ENCODE measurements around the gene NCAM1.

NCAM1 gene

GRCh38 chr11:113202431-113202830 is 241.2 kb downstream of the NCAM1 start:
- H3K27ac ChIP-seq (ENCODE audit: low read depth, low read length, severe bottlenecking), result no peak overlapping the region
- H3K36me3 ChIP-seq (ENCODE audit: control insufficient read depth, insufficient read depth, low read length), result no peaks in the 10 kb centered on the region
- H3K4me3 ChIP-seq (ENCODE audit: extremely low read depth, insufficient read depth, low read length, poor library complexity, severe bottlenecking), result no peak overlapping the region
- no peaks in the 10 kb centered on the region for H3K9me3 ChIP-seq (ENCODE audit: control insufficient read depth, low read length)
- H3K4me1 ChIP-seq (ENCODE audit: control insufficient read depth, insufficient read depth, low read length, poor library complexity, severe bottlenecking), result peaks cover 7% of the 10 kb centered on the region
- WGBS, 2 experiments (ENCODE audit: insufficient coverage in 2 of 2), result 100% methylated on average over 1 of the region's 1 CpG; no CpG with 5 or more reads in 1 of the 2 experiments

- Histone ChIP-seq H3K4me3 (ENCODE audit: extremely low read depth, insufficient read depth, low read length, poor library complexity, severe bottlenecking) (no peak overlapping the region), H3K27ac (ENCODE audit: low read depth, low read length, severe bottlenecking) (no peak overlapping the region), H3K9me3 (ENCODE audit: control insufficient read depth, low read length) (no peaks in the 10 kb centered on the region), H3K4me1 (ENCODE audit: control insufficient read depth, insufficient read depth, low read length, poor library complexity, severe bottlenecking) (peaks cover 7% of the 10 kb centered on the region), H3K36me3 (ENCODE audit: control insufficient read depth, insufficient read depth, low read length) (peaks cover 3% of the 10 kb centered on the region)
- WGBS, 2 experiments (ENCODE audit: insufficient coverage in 2 of 2), result 98% methylated on average over 11 to 17 of the region's 17 CpGs
Measured at GRCh38 chr11:113203141-113203753, 242.0 kb downstream of the NCAM1 start.

- no peak overlapping the region for H3K4me3 ChIP-seq (ENCODE audit: extremely low read depth, insufficient read depth, low read length, poor library complexity, severe bottlenecking)
- 100% methylated on average over 2 of the region's 10 CpGs; no CpG with 5 or more reads in 1 of the 2 experiments for WGBS, 2 experiments (ENCODE audit: insufficient coverage in 2 of 2)
- peaks cover 7% of the 10 kb centered on the region for H3K4me1 ChIP-seq (ENCODE audit: control insufficient read depth, insufficient read depth, low read length, poor library complexity, severe bottlenecking)
- H3K27ac ChIP-seq (ENCODE audit: low read depth, low read length, severe bottlenecking), result no peak overlapping the region
- no peaks in the 10 kb centered on the region for H3K9me3 ChIP-seq (ENCODE audit: control insufficient read depth, low read length)
- peaks cover 3% of the 10 kb centered on the region for H3K36me3 ChIP-seq (ENCODE audit: control insufficient read depth, insufficient read depth, low read length)
Measured at GRCh38 chr11:113204280-113204679, 243.1 kb downstream of the NCAM1 start.

GRCh38 chr11:113213549-113213948 is 252.3 kb downstream of the NCAM1 start:
- Histone ChIP-seq H3K4me1 (ENCODE audit: control insufficient read depth, insufficient read depth, low read length, poor library complexity, severe bottlenecking) (no peaks in the 10 kb centered on the region), H3K36me3 (ENCODE audit: control insufficient read depth, insufficient read depth, low read length) (peaks cover 9% of the 10 kb centered on the region), H3K9me3 (ENCODE audit: control insufficient read depth, low read length) (no peaks in the 10 kb centered on the region), H3K4me3 (ENCODE audit: extremely low read depth, insufficient read depth, low read length, poor library complexity, severe bottlenecking) (no peak overlapping the region), H3K27ac (ENCODE audit: low read depth, low read length, severe bottlenecking) (no peak overlapping the region)
- 82 to 91% methylated on average over 2 of the region's 2 CpGs for WGBS, 2 experiments (ENCODE audit: insufficient coverage in 2 of 2)

- 80% methylated on average over 1 of the region's 2 CpGs; no CpG with 5 or more reads in 1 of the 2 experiments for WGBS, 2 experiments (ENCODE audit: insufficient coverage in 2 of 2)
- no peak overlapping the region for H3K4me3 ChIP-seq (ENCODE audit: extremely low read depth, insufficient read depth, low read length, poor library complexity, severe bottlenecking)
- peaks cover 3% of the 10 kb centered on the region for H3K36me3 ChIP-seq (ENCODE audit: control insufficient read depth, insufficient read depth, low read length)
- H3K9me3 ChIP-seq (ENCODE audit: control insufficient read depth, low read length), result peaks cover 10% of the 10 kb centered on the region
- no peak overlapping the region for H3K27ac ChIP-seq (ENCODE audit: low read depth, low read length, severe bottlenecking)
- H3K4me1 ChIP-seq (ENCODE audit: control insufficient read depth, insufficient read depth, low read length, poor library complexity, severe bottlenecking), result no peaks in the 10 kb centered on the region
Measured at GRCh38 chr11:113222241-113222640, 261.0 kb downstream of the NCAM1 start.

- H3K27ac ChIP-seq (ENCODE audit: low read depth, low read length, severe bottlenecking), result no peak overlapping the region
- no peaks in the 10 kb centered on the region for H3K9me3 ChIP-seq (ENCODE audit: control insufficient read depth, low read length)
- H3K4me3 ChIP-seq (ENCODE audit: extremely low read depth, insufficient read depth, low read length, poor library complexity, severe bottlenecking), result no peak overlapping the region
- H3K36me3 ChIP-seq (ENCODE audit: control insufficient read depth, insufficient read depth, low read length), result no peaks in the 10 kb centered on the region
- WGBS, 2 experiments (ENCODE audit: insufficient coverage in 2 of 2), result 88 to 95% methylated on average over 14 of the region's 14 CpGs
- no peaks in the 10 kb centered on the region for H3K4me1 ChIP-seq (ENCODE audit: control insufficient read depth, insufficient read depth, low read length, poor library complexity, severe bottlenecking)
Measured at GRCh38 chr11:113234888-113235287, 273.7 kb downstream of the NCAM1 start.

- Histone ChIP-seq H3K4me3 (ENCODE audit: extremely low read depth, insufficient read depth, low read length, poor library complexity, severe bottlenecking) (no peak overlapping the region), H3K36me3 (ENCODE audit: control insufficient read depth, insufficient read depth, low read length) (no peaks in the 10 kb centered on the region), H3K9me3 (ENCODE audit: control insufficient read depth, low read length) (no peaks in the 10 kb centered on the region), H3K27ac (ENCODE audit: low read depth, low read length, severe bottlenecking) (no peak overlapping the region), H3K4me1 (ENCODE audit: control insufficient read depth, insufficient read depth, low read length, poor library complexity, severe bottlenecking) (no peaks in the 10 kb centered on the region)
- WGBS, 2 experiments (ENCODE audit: insufficient coverage in 2 of 2), result 85 to 100% methylated on average over 3 to 4 of the region's 4 CpGs
Measured at GRCh38 chr11:113237261-113237660, 276.0 kb downstream of the NCAM1 start.

GRCh38 chr11:113238721-113239120 is 277.5 kb downstream of the NCAM1 start:
- Histone ChIP-seq H3K4me1 (ENCODE audit: control insufficient read depth, insufficient read depth, low read length, poor library complexity, severe bottlenecking) (no peaks in the 10 kb centered on the region), H3K36me3 (ENCODE audit: control insufficient read depth, insufficient read depth, low read length) (no peaks in the 10 kb centered on the region), H3K27ac (ENCODE audit: low read depth, low read length, severe bottlenecking) (no peak overlapping the region), H3K4me3 (ENCODE audit: extremely low read depth, insufficient read depth, low read length, poor library complexity, severe bottlenecking) (no peak overlapping the region), H3K9me3 (ENCODE audit: control insufficient read depth, low read length) (no peaks in the 10 kb centered on the region)
- WGBS, 2 experiments (ENCODE audit: insufficient coverage in 2 of 2), result 89 to 92% methylated on average over 2 to 5 of the region's 5 CpGs

- Histone ChIP-seq H3K4me3 (ENCODE audit: extremely low read depth, insufficient read depth, low read length, poor library complexity, severe bottlenecking) (no peak overlapping the region), H3K36me3 (ENCODE audit: control insufficient read depth, insufficient read depth, low read length) (no peaks in the 10 kb centered on the region), H3K9me3 (ENCODE audit: control insufficient read depth, low read length) (no peaks in the 10 kb centered on the region), H3K4me1 (ENCODE audit: control insufficient read depth, insufficient read depth, low read length, poor library complexity, severe bottlenecking) (no peaks in the 10 kb centered on the region), H3K27ac (ENCODE audit: low read depth, low read length, severe bottlenecking) (no peak overlapping the region)
- WGBS, 2 experiments (ENCODE audit: insufficient coverage in 2 of 2), result 90 to 93% methylated on average over 4 to 5 of the region's 5 CpGs
Measured at GRCh38 chr11:113240389-113240788, 279.2 kb downstream of the NCAM1 start.

GRCh38 chr11:113240790-113241635 is 279.8 kb downstream of the NCAM1 start:
- no peak overlapping the region for H3K27ac ChIP-seq (ENCODE audit: low read depth, low read length, severe bottlenecking)
- WGBS, 2 experiments (ENCODE audit: insufficient coverage in 2 of 2), result 76 to 79% methylated on average over 10 to 11 of the region's 12 CpGs
- H3K9me3 ChIP-seq (ENCODE audit: control insufficient read depth, low read length), result no peaks in the 10 kb centered on the region
- H3K4me3 ChIP-seq (ENCODE audit: extremely low read depth, insufficient read depth, low read length, poor library complexity, severe bottlenecking), result no peak overlapping the region
- H3K36me3 ChIP-seq (ENCODE audit: control insufficient read depth, insufficient read depth, low read length), result no peaks in the 10 kb centered on the region
- no peaks in the 10 kb centered on the region for H3K4me1 ChIP-seq (ENCODE audit: control insufficient read depth, insufficient read depth, low read length, poor library complexity, severe bottlenecking)

- Histone ChIP-seq H3K9me3 (ENCODE audit: control insufficient read depth, low read length) (no peaks in the 10 kb centered on the region), H3K36me3 (ENCODE audit: control insufficient read depth, insufficient read depth, low read length) (no peaks in the 10 kb centered on the region), H3K27ac (ENCODE audit: low read depth, low read length, severe bottlenecking) (no peak overlapping the region), H3K4me1 (ENCODE audit: control insufficient read depth, insufficient read depth, low read length, poor library complexity, severe bottlenecking) (no peaks in the 10 kb centered on the region), H3K4me3 (ENCODE audit: extremely low read depth, insufficient read depth, low read length, poor library complexity, severe bottlenecking) (no peak overlapping the region)
- WGBS, 2 experiments (ENCODE audit: insufficient coverage in 2 of 2), result 91 to 100% methylated on average over 3 of the region's 4 CpGs
Measured at GRCh38 chr11:113241636-113242054, 280.4 kb downstream of the NCAM1 start.
